Stimulated activated CD4-positive, alpha-beta T cell treated with anti-CD3 and anti-CD28 coated beads, Interleukin-1b, Interleukin-23, amount 100 ng/mL, for 24 hours (primary cell): ENCODE results near the gene SPSB1.

Source experiments
- DNase-seq, 4 experiments: peaks; one replicate each; pipeline ENCODE4 v3.0.0-alpha.2; 2020; ENCODE audit warnings: low read depth in 4 of 4, low spot score in 1 of 4

SPSB1 gene

GRCh38 chr1:9416918-9417500 lies 124.3 kb downstream of the SPSB1 start:
- DNase-seq, result no peak

GRCh38 chr1:9417695-9418094 lies 125.0 kb downstream of the SPSB1 start:
- DNase-seq, result no peak

- DNase-seq, result no peak
Measured at GRCh38 chr1:9418851-9419250, 126.2 kb downstream of the SPSB1 start.
